Heart left ventricle (tissue), 13 donors: ENCODE results near the gene CCDC169.

Experiments
- POLR2A ChIP-seq, 2 donors: fragments of 450-650 bp; IDR thresholded peaks; one replicate each; pipeline ENCODE4 v1.6.1; 2017; ENCODE audit warnings: antibody characterized with exemption in 2 of 2, mild to moderate bottlenecking in 2 of 2, moderate library complexity in 2 of 2
- TF ChIP-seq, protein P1 (sequence below), 12 donors: fragments of 200-600 bp; sonication (generic) in 4 of 12; IDR thresholded peaks; one replicate each; pipeline versions ENCODE4 v1.5.0 to v1.8.0; 2018 to 2022; ENCODE audit warnings: antibody characterized with exemption in 12 of 12, mild to moderate bottlenecking in 5 of 12
- donor health status: ischemic (EF 13 %, LVEDD 7.1; RV severe dilation, severe dysfunction).
- donor health status: DM: no; HTN: yes; CAD: no.
- donor health status: DM: no; HTN: no; CAD: no.
- donor health status: ischemic (EF 25% LVEDD 6.9; RV normal size, moderate dysfunction).
- donor health status: ischemic (EF 25% LVEDD 5.7; RV mildly dilated, moderate dysfunction).
- donor health status: ischemic (EF 35%, LVEDD 5.7; RV mildly dilated, moderate dysfunction).
- donor health status: nonischemic (EF 11% LVEDD 7.7; RV severe dilation, severe dysfunction).
- donor health status: DM: yes; HTN: yes; CAD: no.
- donor health status: PGD.
- donor health status: ischemic (EF 29% LVEDD 5.4; RV normal size, mild dysfunction).
- donor health status: nonischemic (EF 23%, LVEDD 6.1; RV moderate dilation, normal function).

GRCh38 chr13:36342715-36343114, 45.1 kb upstream of the CCDC169 start:
- TF ChIP-seq, protein P1, sequence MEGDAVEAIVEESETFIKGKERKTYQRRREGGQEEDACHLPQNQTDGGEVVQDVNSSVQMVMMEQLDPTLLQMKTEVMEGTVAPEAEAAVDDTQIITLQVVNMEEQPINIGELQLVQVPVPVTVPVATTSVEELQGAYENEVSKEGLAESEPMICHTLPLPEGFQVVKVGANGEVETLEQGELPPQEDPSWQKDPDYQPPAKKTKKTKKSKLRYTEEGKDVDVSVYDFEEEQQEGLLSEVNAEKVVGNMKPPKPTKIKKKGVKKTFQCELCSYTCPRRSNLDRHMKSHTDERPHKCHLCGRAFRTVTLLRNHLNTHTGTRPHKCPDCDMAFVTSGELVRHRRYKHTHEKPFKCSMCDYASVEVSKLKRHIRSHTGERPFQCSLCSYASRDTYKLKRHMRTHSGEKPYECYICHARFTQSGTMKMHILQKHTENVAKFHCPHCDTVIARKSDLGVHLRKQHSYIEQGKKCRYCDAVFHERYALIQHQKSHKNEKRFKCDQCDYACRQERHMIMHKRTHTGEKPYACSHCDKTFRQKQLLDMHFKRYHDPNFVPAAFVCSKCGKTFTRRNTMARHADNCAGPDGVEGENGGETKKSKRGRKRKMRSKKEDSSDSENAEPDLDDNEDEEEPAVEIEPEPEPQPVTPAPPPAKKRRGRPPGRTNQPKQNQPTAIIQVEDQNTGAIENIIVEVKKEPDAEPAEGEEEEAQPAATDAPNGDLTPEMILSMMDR (IDR thresholded peaks at IDR 0.05): no peak
- TF ChIP-seq POLR2A (IDR thresholded peaks at IDR 0.05): no peak
